ENCODE measurements around the gene PHYHD1.

The PHYHD1 gene

GRCh38 chr9:128920381-128921058 lies at the start of gene PHYHD1:
Gene PHYHD1, plus strand, starts transcription at chr9:128920982. Its CDS starts 1,342 bp downstream, at chr9:128922324.
- DNase-seq, result no peak

- DNase-seq, result no peak
Measured at GRCh38 chr9:128877852-128878251, 42.9 kb upstream of the PHYHD1 start.

GRCh38 chr9:128881884-128882676 lies 38.7 kb upstream of the PHYHD1 start, which contains the start of the genes KYAT1 and LRRC8A:
Gene KYAT1, minus strand, starts transcription at chr9:128881950. Its CDS starts 36,545 bp downstream, at chr9:128845405.
Gene LRRC8A, plus strand, starts transcription at chr9:128882133. Its CDS starts 25,032 bp downstream, at chr9:128907165.
- DNase-seq, result peak; percentile 98

GRCh38 chr9:128882677-128883603 lies 37.8 kb upstream of the PHYHD1 start:
- no peak for DNase-seq

GRCh38 chr9:128884164-128884563 lies 36.6 kb upstream of the PHYHD1 start:
- DNase-seq, result no peak

GRCh38 chr9:128885376-128885775 lies 35.4 kb upstream of the PHYHD1 start:
- DNase-seq, result no peak

GRCh38 chr9:128885798-128886197 lies 35.0 kb upstream of the PHYHD1 start:
- no peak for DNase-seq

- DNase-seq, result no peak
Measured at GRCh38 chr9:128886211-128886891, 34.4 kb upstream of the PHYHD1 start.

- DNase-seq, result no peak
Measured at GRCh38 chr9:128887049-128887448, 33.7 kb upstream of the PHYHD1 start.

- DNase-seq, result no peak
Measured at GRCh38 chr9:128887914-128888350, 32.9 kb upstream of the PHYHD1 start.

GRCh38 chr9:128891321-128892220 lies 29.2 kb upstream of the PHYHD1 start:
- no peak for DNase-seq

GRCh38 chr9:128892221-128892921 lies 28.4 kb upstream of the PHYHD1 start:
- DNase-seq, result no peak

GRCh38 chr9:128893354-128893753 lies 27.4 kb upstream of the PHYHD1 start:
- no peak for DNase-seq

- no peak for DNase-seq
Measured at GRCh38 chr9:128894764-128895163, 26.0 kb upstream of the PHYHD1 start.

- no peak for DNase-seq
Measured at GRCh38 chr9:128895556-128895955, 25.2 kb upstream of the PHYHD1 start.

GRCh38 chr9:128898382-128898781 lies 22.4 kb upstream of the PHYHD1 start:
- no peak for DNase-seq

- no peak for DNase-seq
Measured at GRCh38 chr9:128898845-128899565, 21.8 kb upstream of the PHYHD1 start.

GRCh38 chr9:128899566-128900322 lies 21.0 kb upstream of the PHYHD1 start:
- no peak for DNase-seq

- no peak for DNase-seq
Measured at GRCh38 chr9:128901379-128901778, 19.4 kb upstream of the PHYHD1 start.
